Glutamatergic neuron (in vitro differentiated cells): ENCODE data around the gene BMP8A. TPM values are rescaled to one million over a fixed set of nuclear protein-coding genes. Genes with fewer than 3 reads are reported as not detected.

Experiments
- DNase-seq: peaks from one replicate; pipeline ENCODE4 v3.0.0; 2022
- H3K27ac Mint-ChIP-seq: one replicate; pipeline ENCODE4 v1.8.0; 2020; ENCODE audit warnings: mild to moderate bottlenecking, mixed read lengths, inconsistent platforms; ENCODE audit not compliant: unreplicated experiment
- H3K27me3 Mint-ChIP-seq: one replicate; pipeline ENCODE4 v1.8.0; 2020; ENCODE audit warnings: mild to moderate bottlenecking, moderate library complexity, mixed read lengths, inconsistent platforms; ENCODE audit not compliant: unreplicated experiment
- H3K36me3 Mint-ChIP-seq: one replicate; pipeline ENCODE4 v1.8.0; 2020; ENCODE audit warnings: mild to moderate bottlenecking, mixed read lengths, inconsistent platforms; ENCODE audit not compliant: unreplicated experiment
- H3K4me1 Mint-ChIP-seq: one replicate; pipeline ENCODE4 v1.8.0; 2020; ENCODE audit warnings: mild to moderate bottlenecking, low read depth, mixed read lengths, inconsistent platforms; ENCODE audit not compliant: unreplicated experiment
- H3K4me3 Mint-ChIP-seq: one replicate; pipeline ENCODE4 v1.8.0; 2020; ENCODE audit warnings: mild to moderate bottlenecking, mixed read lengths, inconsistent platforms; ENCODE audit not compliant: unreplicated experiment
- H3K9me3 Mint-ChIP-seq: one replicate; pipeline ENCODE4 v1.8.0; 2020; ENCODE audit warnings: mild to moderate bottlenecking, moderate library complexity, mixed read lengths, inconsistent platforms; ENCODE audit not compliant: unreplicated experiment
- total RNA-seq: library from RNA; stranded (reverse); fragmentation: NEBNext Ultra II Directional; extraction: Animal tissue kit (Norgen Biotek cat#: 25700); gene quantifications from one replicate; pipeline ENCODE4 v1.2.1, GENCODE V29; 2021; ENCODE audit not compliant: unreplicated experiment
- TF ChIP-seq, protein P1 (sequence below): fragments of 200-600 bp; sonication (generic); IDR thresholded peaks from one replicate; pipeline ENCODE4 v1.5.0; 2021; ENCODE audit not compliant: partially characterized antibody, unreplicated experiment

Gene BMP8A
- total RNA-seq, 1 donor from 2014 or later = 0.37 TPM

- no peak overlapping the region for H3K4me3 Mint-ChIP-seq
- H3K4me1 Mint-ChIP-seq = peaks cover 22% of the 10 kb centered on the region
- no peak for DNase-seq
- H3K27me3 Mint-ChIP-seq = peaks cover 4% of the 10 kb centered on the region
- peaks cover 5% of the 10 kb centered on the region for H3K36me3 Mint-ChIP-seq
- no peak overlapping the region for H3K27ac Mint-ChIP-seq
- peaks cover 4% of the 10 kb centered on the region for H3K9me3 Mint-ChIP-seq
- TF ChIP-seq, protein P1, sequence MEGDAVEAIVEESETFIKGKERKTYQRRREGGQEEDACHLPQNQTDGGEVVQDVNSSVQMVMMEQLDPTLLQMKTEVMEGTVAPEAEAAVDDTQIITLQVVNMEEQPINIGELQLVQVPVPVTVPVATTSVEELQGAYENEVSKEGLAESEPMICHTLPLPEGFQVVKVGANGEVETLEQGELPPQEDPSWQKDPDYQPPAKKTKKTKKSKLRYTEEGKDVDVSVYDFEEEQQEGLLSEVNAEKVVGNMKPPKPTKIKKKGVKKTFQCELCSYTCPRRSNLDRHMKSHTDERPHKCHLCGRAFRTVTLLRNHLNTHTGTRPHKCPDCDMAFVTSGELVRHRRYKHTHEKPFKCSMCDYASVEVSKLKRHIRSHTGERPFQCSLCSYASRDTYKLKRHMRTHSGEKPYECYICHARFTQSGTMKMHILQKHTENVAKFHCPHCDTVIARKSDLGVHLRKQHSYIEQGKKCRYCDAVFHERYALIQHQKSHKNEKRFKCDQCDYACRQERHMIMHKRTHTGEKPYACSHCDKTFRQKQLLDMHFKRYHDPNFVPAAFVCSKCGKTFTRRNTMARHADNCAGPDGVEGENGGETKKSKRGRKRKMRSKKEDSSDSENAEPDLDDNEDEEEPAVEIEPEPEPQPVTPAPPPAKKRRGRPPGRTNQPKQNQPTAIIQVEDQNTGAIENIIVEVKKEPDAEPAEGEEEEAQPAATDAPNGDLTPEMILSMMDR = no peak
Observed at GRCh38 chr1:39571178-39571483, 79.7 kb downstream of the BMP8A start.

DNA sequence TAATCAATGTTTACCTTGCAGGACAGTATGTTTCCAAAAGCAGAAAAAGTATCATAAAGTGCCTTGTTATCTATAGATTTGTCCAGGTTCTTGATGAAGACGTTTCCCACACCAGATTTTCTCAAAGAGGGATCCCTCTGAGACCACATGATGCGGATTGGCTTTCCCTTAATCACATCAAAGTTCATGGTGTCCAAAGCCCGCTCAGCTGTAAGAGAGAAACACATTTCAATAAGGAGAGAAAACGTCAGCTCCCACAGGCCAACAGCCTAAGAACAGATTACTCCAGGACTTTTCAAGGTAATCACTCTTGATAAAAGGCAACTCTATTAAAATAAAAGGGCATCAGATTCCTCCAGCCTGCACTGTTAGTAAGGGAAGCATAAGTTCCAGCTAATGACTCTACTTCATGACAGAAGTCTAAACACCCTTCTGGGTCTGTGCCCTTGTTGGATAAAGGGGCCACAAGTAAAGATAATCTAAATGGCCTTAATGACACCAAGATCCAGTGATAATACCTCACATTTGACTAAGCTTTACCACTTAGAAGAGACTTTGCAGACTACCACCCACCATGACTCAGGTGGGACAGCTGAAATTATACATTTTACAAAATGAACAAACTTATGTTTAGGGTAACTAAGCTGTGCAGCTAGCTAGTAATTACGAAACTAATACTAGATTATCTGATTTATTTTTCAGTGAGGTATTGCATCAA is 81.1 kb downstream of the BMP8A start:
- peaks cover 23% of the 10 kb centered on the region for H3K4me1 Mint-ChIP-seq
- TF ChIP-seq, protein P1 = no peak
- peaks cover 5% of the 10 kb centered on the region for H3K9me3 Mint-ChIP-seq
- peaks cover 4% of the 10 kb centered on the region for H3K27me3 Mint-ChIP-seq
- H3K36me3 Mint-ChIP-seq = no peaks in the 10 kb centered on the region
- DNase-seq = no peak
- H3K4me3 Mint-ChIP-seq = no peak overlapping the region
- no peak overlapping the region for H3K27ac Mint-ChIP-seq

- no peak overlapping the region for H3K27ac Mint-ChIP-seq
- H3K36me3 Mint-ChIP-seq = no peaks in the 10 kb centered on the region
- peaks cover 5% of the 10 kb centered on the region for H3K9me3 Mint-ChIP-seq
- H3K27me3 Mint-ChIP-seq = peaks cover 4% of the 10 kb centered on the region
- TF ChIP-seq, protein P1 = no peak
- H3K4me3 Mint-ChIP-seq = no peak overlapping the region
- peaks cover 23% of the 10 kb centered on the region for H3K4me1 Mint-ChIP-seq
- DNase-seq = no peak
Observed at GRCh38 chr1:39573097-39573465, 81.6 kb downstream of the BMP8A start.

GRCh38 chr1:39573736-39574624 is 82.5 kb downstream of the BMP8A start:
- no peaks in the 10 kb centered on the region for H3K36me3 Mint-ChIP-seq
- peaks cover 23% of the 10 kb centered on the region for H3K4me1 Mint-ChIP-seq
- no peak for DNase-seq
- peak overlapping the region; percentile 94 for H3K4me3 Mint-ChIP-seq
- peaks cover 4% of the 10 kb centered on the region for H3K27me3 Mint-ChIP-seq
- peaks cover 5% of the 10 kb centered on the region for H3K9me3 Mint-ChIP-seq
- no peak overlapping the region for H3K27ac Mint-ChIP-seq
- TF ChIP-seq, protein P1 = no peak

GRCh38 chr1:39574646-39575045 is 83.2 kb downstream of the BMP8A start:
- H3K4me1 Mint-ChIP-seq = peaks cover 23% of the 10 kb centered on the region
- H3K36me3 Mint-ChIP-seq = no peaks in the 10 kb centered on the region
- H3K4me3 Mint-ChIP-seq = peak overlapping the region; percentile 94
- H3K27ac Mint-ChIP-seq = no peak overlapping the region
- DNase-seq = no peak
- H3K9me3 Mint-ChIP-seq = peaks cover 5% of the 10 kb centered on the region
- peaks cover 4% of the 10 kb centered on the region for H3K27me3 Mint-ChIP-seq
- TF ChIP-seq, protein P1 = no peak
